MM.1S (cell line): ENCODE measurements around the gene MSANTD2.

Experiments
- EZH2 ChIP-seq: fragments of 300-600 bp; sonication (generic); optimal IDR thresholded peaks from 2 replicates; pipeline ENCODE3; 2017; ENCODE audit warnings: low read depth, mild to moderate bottlenecking, antibody characterized with exemption, low read length, mixed read lengths
- TF ChIP-seq, protein P1 (sequence below): fragments of 300-600 bp; sonication (generic); IDR thresholded peaks from 2 replicates; pipeline ENCODE4 v1.5.1; 2016; ENCODE audit warnings: antibody characterized with exemption, low read length, mixed read lengths

DNA sequence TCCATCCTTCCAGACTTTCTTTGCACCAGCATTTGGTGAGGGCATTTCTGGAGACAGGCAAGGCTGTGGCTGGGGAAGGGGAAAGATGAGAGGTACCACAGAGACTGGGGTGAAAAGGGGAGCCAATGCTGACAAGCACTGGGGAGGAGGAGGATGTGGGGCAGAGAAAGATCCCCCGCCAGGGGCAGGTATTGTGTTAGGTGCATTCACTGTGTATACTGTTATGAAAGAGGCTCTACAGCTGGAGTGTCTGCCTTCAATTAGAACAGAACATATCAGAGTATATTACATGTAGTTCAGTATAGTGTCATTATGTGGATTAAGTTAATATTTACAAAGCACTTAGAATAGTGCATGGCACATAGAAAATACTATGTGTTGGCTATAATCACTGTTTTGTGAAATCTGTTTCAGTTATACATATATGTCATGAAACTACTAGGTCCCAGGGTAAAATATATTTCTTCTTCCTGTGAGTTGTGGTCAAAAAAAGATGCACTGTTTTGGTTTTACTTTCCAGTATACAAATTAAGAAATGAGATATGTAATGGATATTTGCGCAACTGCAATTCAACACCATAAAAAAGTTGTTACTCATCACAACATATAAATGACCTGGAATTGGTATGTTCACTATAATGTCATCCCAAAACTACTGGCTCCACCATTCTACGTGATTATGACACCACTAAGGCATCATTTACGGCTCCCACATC is 8.4 kb downstream of the MSANTD2 start:
- TF ChIP-seq, protein P1, sequence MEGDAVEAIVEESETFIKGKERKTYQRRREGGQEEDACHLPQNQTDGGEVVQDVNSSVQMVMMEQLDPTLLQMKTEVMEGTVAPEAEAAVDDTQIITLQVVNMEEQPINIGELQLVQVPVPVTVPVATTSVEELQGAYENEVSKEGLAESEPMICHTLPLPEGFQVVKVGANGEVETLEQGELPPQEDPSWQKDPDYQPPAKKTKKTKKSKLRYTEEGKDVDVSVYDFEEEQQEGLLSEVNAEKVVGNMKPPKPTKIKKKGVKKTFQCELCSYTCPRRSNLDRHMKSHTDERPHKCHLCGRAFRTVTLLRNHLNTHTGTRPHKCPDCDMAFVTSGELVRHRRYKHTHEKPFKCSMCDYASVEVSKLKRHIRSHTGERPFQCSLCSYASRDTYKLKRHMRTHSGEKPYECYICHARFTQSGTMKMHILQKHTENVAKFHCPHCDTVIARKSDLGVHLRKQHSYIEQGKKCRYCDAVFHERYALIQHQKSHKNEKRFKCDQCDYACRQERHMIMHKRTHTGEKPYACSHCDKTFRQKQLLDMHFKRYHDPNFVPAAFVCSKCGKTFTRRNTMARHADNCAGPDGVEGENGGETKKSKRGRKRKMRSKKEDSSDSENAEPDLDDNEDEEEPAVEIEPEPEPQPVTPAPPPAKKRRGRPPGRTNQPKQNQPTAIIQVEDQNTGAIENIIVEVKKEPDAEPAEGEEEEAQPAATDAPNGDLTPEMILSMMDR: no peak
- no peak for TF ChIP-seq EZH2
